GM23248 (cell line): Measurements from ENCODE around the gene CDH11.

Experiments used
- EZH2 ChIP-seq: fragments of 200-600 bp; sonication (generic); IDR thresholded peaks from 2 replicates; pipeline ENCODE4 v1.6.1; 2018; ENCODE audit warnings: antibody characterized with exemption, mild to moderate bottlenecking; ENCODE audit not compliant: insufficient read depth, poor library complexity, severe bottlenecking
- EZH2phosphoT487 ChIP-seq: fragments of 200-600 bp; sonication (generic); IDR thresholded peaks from 2 replicates; pipeline ENCODE4 v1.6.1; 2018; ENCODE audit warnings: antibody characterized with exemption, moderate library complexity, mild to moderate bottlenecking, low read depth; ENCODE audit not compliant: insufficient read depth

DNA sequence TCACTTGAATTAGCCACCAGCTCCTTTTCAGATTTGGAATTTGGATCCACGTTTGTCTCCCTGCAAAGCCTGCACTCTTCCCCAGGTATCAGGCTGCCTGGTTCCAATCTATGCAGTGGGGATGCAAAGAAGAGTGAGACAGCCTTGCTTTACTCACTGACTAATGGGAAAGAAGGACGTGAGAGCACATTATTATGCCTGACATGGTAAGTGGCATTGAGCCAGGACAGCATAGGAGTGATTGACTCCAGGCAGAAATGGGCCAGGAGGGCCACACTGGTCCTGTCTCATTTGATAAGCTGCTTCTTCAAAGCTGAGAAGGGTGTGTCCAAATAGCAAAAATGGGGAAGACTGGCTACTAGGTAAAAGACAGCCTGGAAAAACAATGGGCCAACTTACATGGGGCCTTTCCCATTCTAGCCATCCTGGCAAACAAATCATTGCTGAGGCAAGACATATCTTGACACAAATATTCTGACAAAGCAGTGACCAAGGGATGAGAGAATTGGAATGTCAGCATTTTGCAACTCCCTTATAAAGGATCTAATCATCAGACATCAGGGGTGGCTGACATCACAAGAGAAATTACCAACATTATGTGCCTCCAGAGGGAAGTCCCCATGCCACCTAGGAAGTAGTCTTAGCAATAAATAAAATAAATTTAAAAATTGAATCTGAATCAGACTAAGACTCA, 38.6 kb downstream of the CDH11 start:
- TF ChIP-seq EZH2phosphoT487 = no peak
- TF ChIP-seq EZH2 = no peak
